ENCODE data around the gene MFAP5.
"Not testable (repeated sequence)": the region's sequence is repeated elsewhere in the genome, so short reads cannot be mapped to it uniquely, and the experiment has no call there.

Gene MFAP5

GRCh38 chr12:8672381-8672780, 9.8 kb upstream of the MFAP5 start:
- no peak for DNase-seq

GRCh38 chr12:8668441-8668840, 5.8 kb upstream of the MFAP5 start:
- DNase-seq: peak; percentile 16

GRCh38 chr12:8667270-8667669, 4.6 kb upstream of the MFAP5 start:
- no peak for DNase-seq

- no peak for DNase-seq
Observed at GRCh38 chr12:8665759-8666158, 3.1 kb upstream of the MFAP5 start.

GRCh38 chr12:8664228-8664913, 1.7 kb upstream of the MFAP5 start:
- DNase-seq: no peak

- no peak for DNase-seq
Observed at GRCh38 chr12:8661751-8662150, 875 bp downstream of the MFAP5 start.

GRCh38 chr12:8661016-8661415, 1.6 kb downstream of the MFAP5 start:
- DNase-seq: peak; percentile 47

GRCh38 chr12:8658346-8658745, 4.3 kb downstream of the MFAP5 start:
- no peak for DNase-seq

GRCh38 chr12:8655421-8655820, 7.2 kb downstream of the MFAP5 start:
- DNase-seq: no peak

- no peak for DNase-seq
Observed at GRCh38 chr12:8648576-8649205, 13.9 kb downstream of the MFAP5 start.

GRCh38 chr12:8647968-8648367, 14.7 kb downstream of the MFAP5 start:
- DNase-seq: no peak

- no peak for DNase-seq
Observed at GRCh38 chr12:8644345-8645248, 18.0 kb downstream of the MFAP5 start.

GRCh38 chr12:8642775-8643174, 19.9 kb downstream of the MFAP5 start:
- no peak for DNase-seq

GRCh38 chr12:8639936-8640335, 22.7 kb downstream of the MFAP5 start:
- no peak for DNase-seq

GRCh38 chr12:8638951-8639350, 23.7 kb downstream of the MFAP5 start:
- DNase-seq: no peak

GRCh38 chr12:8637666-8638065, 25.0 kb downstream of the MFAP5 start:
- DNase-seq: no peak

- no peak for DNase-seq
Observed at GRCh38 chr12:8637244-8637643, 25.4 kb downstream of the MFAP5 start.

GRCh38 chr12:8636581-8636980, 26.0 kb downstream of the MFAP5 start:
- no peak for DNase-seq

GRCh38 chr12:8636007-8636346, 26.6 kb downstream of the MFAP5 start:
- not testable (repeated sequence) for DNase-seq

GRCh38 chr12:8635342-8636006, 27.2 kb downstream of the MFAP5 start:
- not testable (repeated sequence) for DNase-seq

- no peak for DNase-seq
Observed at GRCh38 chr12:8630131-8630530, 32.5 kb downstream of the MFAP5 start.

- no peak for DNase-seq
Observed at GRCh38 chr12:8629486-8630033, 33.1 kb downstream of the MFAP5 start.

GRCh38 chr12:8628731-8629130, 33.9 kb downstream of the MFAP5 start:
- DNase-seq: no peak
